Inflammatory macrophage treated with lipopolysaccharide for 4 hours (primary cell): ENCODE results near the gene CALML6.

Source experiments
- DNase-seq: peaks from one replicate; pipeline ENCODE4 v3.0.0-alpha.2; 2020

The CALML6 gene

DNA sequence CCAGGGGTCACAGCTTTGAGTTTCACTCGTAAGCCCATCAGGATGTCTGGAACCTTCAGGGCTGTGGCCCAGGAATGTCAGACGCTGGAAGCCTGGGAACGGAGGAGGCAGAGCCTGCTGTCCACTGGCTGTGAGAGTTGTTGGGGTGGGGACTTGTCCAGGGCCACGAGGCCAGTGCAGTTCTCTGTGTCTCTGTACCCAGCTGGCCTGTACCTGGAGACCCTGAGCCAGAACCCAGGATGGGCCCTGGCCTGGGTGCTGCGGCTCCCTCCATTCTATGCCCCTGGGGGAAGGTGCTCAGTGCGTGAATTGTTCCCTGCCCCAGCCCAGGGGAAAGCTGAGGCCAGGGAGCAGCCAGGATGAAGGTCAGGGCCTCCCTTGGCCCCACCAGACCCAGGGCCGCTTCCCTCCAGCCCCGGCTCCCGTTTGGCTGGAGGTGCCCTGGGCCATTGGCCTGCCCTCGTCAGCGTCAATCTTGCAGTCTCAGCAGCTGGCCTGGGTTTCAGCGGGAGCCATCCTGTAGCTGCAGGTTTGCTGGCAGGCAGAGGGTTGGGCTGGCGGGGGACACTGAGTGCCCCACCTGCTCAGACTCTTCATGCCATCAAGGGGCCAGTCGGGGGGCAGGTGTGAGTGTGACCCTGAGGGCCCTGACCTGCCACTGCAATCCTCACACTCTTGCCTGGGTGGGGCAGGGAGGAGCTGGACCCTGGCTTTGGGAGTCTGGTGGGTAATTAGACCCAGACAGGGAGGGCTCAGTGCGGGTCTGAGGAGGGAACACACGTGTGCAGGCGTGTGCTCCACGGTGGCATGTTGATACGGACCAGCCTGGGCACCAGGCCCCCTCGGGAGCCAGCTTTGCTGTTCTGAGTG, 724 bp upstream of the CALML6 start:
- no peak for DNase-seq

DNA sequence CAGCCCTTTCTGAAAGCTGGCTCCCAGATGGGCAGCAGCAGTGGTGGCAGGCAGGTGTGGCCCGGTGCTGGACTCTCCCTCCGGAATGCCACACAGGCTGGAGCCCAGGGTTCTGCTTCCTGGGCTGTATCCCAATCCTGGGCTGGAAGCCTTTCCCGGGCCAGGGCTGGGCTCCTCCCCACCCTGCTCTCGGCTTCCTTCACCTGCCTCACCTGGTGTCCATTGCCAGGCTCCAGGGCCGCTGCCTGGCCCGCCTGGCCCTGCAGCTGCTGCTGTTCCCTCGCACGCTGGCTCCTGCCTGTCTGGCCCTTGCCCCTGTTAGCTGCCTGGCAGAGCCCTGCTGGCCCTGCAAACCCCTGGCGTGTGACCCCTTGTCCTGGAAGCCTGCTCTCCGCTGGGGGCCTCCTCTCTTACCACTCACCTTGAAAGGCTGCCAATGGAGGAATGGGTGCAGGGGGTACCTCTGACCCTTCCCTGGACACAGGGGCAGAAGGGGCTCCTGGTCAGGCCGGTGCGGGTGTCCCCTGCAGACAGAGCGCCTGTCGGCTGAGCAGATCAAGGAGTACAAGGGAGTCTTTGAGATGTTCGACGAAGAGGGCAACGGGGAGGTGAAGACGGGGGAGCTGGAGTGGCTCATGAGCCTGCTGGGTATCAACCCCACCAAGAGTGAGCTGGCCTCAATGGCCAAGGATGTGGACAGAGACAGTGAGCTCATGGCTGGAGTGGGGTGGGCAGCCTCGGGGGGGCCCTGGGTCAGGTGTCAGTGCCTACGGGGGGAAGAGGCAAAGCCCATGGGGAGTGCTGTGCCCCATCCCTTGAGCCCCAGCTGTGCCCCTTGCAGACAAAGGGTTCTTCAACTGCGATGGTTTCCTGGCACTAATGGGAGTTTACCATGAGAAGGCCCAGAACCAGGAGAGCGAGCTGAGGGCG, 1.1 kb downstream of the CALML6 start:
- DNase-seq = no peak

DNA sequence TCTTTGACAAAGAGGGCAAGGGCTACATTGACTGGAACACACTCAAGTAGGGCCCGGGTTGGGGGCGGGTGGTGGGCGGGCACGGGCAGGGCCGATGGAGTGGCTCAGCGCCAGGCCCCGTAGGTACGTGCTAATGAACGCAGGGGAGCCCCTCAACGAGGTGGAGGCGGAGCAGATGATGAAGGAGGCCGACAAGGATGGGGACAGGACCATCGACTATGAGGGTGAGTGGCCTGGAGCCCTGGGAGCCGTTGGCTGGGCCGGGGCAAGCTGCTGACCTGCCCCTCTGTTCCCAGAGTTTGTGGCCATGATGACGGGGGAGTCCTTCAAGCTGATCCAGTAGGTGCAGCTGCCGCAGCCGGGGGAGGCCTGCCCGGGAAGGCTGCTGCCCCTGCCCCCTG, 1.8 kb downstream of the CALML6 start:
- DNase-seq = no peak

DNA sequence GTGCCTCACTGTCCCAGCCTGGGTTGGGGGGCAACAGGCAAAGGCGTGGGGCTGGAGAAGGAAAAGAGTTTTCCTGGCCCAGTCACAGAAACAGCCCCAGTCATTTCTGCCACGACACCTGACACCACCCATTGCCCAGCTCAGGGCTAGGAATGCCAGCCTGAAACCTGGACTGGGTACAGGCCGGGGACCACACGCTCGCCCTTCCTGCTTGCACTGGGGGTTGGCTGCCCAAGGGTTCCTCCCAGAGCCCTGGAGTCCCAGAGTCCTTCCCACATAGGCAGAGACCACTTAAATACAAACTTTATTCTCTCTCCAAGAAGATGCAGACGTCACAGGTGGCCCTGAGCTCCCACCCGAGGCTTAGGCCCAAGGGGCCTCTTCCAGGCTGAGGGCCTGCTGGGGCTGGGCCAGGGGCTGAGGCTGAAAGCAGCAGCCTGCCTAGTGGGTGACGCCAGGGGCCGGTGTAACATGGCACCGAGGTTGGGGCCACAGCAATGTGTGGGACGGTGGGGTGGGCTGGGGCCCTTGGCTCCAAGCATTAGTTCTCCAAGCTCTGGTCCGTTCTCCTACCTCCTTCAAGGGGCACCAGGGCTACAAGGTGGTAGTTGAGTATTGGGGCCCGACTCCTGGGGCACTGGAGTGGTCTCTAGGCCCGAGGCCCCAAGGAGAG, 2.4 kb downstream of the CALML6 start:
- no peak for DNase-seq

DNA sequence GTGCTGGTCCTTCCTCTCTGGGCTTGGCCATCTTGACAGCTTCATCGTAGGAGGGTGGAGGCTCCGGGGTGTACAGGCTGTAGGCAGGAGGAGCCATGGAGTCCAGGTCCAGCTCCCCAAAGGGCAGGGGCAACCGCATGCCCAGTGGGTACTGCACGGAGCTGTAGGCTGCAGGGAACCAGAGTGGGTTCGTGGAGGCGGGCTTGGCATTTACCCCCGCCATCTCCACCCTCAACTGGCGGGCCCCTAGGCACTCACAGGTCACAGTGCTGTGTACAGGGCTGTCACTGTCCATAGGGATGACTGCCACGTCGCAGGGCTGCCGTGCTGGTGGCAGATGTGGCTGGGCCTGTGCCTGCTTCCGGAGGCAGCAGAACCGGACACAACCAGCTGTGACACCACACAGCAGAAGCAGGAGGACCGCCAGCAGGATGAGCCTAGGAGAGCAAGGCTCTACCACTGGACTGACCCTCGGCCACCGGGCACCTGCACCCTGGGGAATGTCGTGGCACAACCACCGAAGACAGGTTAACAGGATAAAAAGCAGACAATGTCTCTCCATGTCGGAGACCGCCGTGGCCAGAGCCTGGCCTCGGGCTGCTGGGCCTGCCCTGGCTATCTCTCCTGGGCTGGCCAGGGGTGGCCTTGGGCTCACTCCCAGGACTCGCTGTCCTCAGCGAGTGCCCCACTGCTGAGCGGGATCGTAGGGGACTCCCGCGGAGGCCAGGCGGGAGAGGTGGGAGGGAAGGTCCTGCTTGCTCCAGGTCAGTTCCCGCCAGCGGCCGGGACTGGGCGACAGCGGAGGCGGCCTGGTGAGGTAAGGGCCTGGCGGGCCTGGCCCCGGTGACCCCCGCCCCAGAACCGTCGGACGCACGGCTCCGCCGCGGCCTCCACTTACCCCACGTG, 3.2 kb downstream of the CALML6 start:
- no peak for DNase-seq

DNA sequence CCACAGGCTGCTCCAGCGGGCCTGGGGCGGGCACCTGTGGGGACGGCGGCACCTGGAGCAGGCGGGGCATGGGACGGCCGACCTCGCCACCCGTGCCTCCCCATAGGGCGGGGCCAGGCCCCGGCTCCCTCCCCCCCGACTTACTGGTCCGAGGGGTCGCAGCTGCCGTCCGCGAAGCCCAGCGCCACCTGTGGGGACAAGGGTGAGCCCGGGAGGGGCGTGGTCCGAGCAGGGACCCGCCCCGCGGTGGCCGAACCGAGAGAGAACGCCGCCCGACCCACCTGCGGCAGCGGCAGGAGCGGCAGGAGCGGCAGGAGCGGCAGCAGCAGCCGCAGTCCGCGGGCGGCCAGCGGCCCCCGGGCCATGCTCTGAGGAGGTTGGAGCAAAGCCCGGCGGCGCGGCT, 3.8 kb downstream of the CALML6 start, which contains the start of gene TMEM52:
Gene TMEM52, minus strand, starts transcription at position 379 of the 403 bp plus-strand sequence. Its CDS starts 14 bp downstream, at position 365.
- no peak for DNase-seq

DNA sequence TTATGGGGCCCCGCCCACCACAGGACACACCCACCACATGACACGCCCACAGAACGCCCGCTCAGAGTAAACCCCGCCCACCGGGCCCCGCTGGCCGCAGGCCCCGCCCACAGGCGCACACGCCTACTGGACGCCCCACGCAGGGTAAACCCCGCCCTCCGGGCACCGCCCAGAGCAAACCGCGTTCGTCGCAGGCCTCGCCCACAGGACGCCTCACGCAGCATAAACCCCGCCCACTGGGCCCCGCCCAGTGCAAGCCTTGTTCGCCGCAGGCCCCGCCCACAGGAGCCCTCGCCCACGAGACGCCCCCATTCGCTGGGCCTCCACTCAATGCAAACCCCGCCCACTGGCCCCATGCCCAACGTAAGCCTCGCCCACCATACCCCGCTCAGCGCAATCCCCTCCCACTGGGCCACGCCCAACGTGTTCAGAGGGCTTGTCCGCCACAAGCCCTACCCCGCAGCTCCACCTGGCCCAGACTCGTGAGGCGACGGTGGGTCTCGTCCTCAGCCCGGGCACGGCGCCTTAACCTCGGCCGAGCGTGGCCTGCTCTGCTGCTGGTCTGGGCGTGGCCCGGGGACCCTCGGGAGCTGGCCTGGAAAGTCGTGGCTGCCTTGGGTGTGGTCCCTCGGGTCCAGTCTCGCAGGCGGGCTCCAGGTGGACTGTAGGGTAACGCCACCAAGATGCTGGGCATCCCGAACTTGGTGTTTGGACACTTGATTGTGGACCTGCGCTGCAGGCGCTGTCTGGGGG, 4.4 kb downstream of the CALML6 start:
- DNase-seq = peak; percentile 96

DNA sequence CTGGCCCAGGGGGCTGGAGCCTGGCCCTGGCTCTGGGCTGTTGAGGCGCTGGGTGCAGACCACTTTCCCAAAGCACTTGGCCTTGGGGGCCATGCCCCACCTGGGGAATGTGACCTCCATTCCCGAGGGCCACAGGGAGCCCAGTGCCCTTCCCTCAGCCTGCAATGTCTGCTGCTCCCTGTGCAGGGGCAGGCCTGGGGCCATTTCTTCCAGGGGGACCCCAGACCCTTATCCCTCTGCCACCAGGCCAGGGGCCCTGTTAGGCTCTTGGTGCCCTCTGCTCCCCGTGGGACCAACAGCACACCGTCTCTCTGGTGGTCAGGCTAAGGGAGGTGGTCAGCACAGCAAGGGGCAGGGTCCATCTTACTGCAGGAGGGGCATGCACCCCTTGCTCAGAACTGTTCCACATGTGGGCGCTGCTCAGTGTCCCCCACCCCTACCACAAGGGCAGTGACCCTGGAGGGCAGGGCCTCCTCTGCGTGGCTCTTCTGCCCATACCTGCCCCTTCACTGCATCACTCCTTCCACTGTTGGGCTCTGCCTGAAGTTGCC, 5.1 kb downstream of the CALML6 start:
- no peak for DNase-seq

DNA sequence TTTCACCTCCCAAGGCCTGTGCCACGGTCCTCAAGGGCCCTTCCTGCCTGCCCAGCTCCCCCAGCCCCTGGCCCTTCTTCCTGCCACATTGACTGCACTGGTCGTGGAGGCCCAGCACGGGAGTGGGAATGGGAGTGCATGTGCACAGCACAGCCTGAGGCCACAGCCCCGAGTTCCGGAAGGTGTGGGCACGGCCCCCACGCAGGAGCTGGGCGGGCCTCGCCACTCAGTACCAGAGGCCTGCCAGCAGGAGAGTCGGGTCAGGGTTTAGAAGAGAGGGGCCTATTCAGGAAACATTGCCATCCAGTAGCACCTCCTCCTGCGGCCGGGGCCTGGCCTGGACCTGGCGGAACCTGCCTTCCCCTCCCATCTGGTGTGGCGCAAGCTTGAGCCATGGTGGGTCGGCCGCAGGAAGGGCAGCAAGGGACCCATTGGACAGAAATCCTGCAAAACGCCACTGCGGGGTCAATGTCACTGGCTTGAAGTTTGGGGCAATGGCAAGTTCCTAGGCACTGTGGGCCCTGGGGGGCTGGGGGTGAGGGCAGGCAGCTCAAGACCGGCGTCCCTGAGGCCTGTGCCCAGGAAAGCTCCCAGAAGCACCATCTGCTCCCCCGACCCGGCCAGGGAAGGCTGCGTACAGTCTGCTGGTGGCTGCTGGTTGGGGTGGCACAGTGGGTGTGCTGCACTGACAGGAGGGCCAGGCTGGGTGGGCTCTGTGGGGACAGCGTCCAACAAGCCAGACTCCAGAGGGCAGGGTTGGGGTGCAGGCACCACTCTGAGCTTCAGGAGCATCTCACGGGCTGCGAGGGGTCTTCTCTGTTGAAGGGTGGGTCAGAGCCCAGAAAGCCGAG, 5.8 kb downstream of the CALML6 start:
- no peak for DNase-seq

DNA sequence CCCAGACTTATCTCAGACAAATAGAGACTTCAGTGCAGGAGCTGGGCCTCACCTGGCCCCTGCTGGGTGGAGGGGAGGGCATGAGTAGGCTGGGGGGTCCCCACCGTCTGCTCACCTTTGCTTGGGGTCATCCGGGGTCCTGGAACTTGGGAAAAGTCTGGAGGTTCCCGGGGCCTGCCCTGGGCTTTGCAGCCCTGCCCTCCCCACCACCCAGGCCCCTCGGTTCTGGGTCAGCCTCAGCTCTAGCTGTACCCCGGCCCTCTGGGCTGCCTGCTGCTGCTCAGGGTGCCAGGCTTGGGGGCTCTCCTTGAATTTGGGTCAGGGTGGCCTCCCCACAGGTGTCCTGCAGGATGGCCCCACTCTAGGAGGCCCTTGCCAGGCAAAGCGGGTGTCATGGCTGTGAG, 6.4 kb downstream of the CALML6 start:
- DNase-seq = no peak

DNA sequence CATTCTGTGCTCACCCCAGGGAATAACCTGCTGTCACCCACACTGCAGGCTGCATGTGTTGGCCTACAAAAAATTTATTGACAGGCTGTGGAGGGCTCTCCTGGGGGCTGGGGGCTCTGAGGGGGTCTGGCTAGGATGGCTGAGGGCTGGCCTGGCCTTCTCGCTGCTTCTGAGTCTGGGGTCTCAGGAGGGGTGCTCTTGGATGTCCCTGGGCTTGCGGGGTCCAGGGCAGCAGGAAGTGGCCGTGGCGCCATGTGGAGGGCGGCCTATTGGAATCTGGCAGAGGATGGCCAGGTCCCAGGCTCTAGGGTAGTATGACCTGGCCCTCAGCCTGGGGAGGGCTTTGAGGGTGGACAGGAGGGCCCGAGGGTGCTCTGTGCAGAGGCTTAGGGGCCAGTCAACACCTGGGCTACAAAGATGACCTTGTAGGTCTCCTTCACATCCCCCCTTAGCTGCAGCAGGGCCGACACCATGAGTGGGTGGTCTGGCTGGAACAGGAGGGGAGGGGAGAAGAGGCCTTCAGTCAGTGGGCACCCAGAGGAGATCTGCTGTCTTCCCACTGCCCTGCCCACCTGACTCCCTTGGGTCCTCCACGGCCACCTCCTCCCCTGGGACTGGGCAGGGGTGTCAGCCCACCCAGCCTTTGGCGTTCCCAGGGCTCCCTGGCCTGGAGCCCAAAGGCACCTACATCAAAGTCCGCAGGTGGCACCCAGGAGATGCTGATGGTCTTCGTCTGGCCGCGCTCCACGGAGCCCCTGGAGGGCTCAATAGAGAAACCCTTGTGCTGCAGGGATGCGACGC, 7.0 kb downstream of the CALML6 start:
- DNase-seq = no peak

DNA sequence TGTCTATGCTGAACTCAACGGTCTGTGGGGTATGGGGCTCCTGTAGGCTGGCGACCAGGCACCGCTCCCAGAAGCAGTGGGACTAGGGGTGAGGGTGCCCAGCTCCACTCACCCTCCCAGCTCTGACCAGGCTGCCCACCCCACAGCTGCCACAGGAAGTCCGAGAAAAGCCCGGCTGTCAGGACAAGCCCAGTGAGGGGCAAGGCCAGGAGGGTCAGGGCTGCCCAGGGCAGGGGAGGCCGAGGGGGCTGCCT, 7.6 kb downstream of the CALML6 start:
- DNase-seq = no peak

DNA sequence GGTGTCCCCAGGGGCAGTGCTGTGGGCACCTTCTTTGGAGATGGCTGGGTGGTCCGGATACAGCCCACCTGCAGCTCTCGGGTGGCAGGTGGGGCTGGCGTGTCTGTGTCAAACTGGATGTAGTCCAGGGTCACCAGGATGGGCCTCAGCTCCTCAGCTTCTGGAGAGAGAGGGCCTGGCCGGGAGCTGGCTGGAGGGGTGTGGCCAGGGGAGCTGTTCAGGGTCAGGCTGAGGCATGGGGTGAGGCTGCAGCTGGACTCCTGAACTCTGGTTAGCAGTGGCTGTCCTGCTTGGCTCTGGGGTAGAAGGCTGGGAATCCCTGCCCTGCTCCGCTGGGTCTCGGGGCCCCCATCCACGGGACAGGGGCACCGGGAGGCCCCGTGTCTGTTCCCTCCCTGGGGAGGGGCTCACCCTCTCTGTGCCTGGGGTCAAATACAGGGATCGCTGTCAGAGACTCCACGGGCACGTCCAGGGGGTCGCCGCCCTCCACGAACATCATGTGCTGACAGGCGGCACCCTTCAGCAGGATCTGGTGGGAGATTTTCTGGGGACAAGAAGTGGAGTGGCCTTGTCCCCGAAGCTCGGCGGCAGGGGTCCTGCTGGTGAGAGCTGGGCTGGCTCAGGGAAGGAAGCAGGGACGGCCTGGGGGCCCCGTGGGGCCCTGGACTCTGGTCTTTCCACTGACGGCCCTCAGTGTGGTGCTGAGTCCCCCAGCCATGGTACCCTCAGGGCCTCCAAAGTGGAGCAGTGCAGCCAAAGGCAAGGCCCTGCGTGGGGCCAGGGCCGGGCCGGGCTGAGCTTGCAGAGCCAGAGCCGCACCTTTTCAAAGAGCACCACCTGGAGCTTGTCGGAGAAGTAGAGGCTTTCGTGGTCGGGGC, 8.1 kb downstream of the CALML6 start:
- DNase-seq = no peak

DNA sequence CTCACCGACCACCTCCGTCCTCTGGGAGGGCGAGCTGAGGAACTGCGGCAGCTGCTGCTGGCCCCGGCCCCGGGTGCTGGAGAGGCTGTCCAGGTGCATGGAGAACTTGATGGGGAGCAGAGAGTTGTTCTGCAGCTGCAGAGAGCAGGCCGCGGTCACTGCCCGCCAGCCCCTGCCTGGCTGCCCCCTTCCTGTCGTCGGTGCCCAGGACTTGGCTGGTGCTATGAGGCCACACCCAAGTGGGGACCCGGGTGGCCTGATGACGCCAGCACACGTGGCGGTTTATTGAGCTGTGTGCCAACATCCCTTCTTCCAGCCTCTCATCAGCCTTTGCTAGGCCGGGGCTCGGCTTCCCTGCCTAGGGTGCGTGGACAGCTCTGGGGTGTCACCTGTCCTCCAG, 9.3 kb downstream of the CALML6 start:
- no peak for DNase-seq

DNA sequence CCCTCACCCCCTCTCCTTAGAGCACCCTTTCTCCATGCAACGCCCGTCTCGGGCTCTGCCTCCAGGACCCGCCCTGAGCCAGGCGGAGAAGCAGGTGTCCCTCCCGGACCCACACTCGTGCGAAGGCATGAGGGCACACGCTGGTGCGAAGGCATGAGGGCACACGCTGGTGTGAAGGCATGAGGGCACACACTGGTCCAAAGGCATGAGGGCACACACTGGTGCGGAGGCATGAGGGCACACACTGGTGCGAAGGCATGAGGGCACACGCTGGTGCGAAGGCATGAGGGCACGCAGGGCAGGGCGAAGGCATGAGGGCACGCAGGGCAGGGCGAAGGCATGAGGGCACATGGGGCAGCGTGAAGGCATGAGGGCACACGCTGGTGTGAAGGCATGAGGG, 9.8 kb downstream of the CALML6 start:
- no peak for DNase-seq

DNA sequence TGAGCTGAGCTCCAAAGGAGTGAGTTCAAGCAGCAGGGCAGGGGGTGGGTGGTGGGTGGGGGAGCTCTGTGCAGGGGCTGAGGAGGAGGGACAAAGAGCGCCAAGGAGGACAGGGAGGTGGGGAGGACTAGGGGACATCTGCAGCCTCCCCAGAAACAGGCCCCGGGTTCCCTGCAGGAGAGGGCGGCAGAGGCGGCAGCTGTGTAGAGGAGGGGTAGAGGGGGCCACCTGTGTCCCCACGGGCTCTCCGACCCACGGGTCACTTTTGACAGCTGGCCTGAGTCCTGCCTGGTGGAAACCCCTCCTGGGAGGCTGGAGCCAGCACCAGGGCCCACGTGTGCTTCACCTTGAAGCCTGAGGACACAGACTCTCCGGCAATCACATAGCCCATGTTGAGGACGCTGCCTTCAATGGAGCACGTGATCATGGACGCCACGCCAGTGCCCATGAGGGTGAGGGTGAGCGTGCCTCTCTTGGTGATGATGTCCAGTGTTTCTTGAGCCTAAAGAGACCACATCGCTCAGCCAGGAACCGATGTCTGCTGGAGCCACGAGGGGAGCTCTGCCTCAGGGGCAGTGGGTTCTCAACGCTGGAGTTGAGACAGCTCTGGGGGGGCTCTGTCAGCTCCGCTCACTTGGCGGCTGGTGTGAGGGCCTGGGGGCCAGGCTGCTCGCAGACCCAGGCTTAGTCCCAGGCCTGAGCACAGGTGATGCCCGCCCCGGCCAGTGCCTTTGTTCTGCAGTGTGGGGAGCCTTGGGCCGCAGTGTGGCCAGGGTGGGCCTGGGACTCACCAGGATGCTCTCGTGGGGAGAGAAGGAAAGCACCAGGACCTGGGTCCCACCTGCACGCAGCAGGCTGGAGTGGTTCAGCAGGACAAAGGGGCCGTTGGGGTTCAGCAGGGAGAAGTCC, 10.6 kb downstream of the CALML6 start:
- no peak for DNase-seq

DNA sequence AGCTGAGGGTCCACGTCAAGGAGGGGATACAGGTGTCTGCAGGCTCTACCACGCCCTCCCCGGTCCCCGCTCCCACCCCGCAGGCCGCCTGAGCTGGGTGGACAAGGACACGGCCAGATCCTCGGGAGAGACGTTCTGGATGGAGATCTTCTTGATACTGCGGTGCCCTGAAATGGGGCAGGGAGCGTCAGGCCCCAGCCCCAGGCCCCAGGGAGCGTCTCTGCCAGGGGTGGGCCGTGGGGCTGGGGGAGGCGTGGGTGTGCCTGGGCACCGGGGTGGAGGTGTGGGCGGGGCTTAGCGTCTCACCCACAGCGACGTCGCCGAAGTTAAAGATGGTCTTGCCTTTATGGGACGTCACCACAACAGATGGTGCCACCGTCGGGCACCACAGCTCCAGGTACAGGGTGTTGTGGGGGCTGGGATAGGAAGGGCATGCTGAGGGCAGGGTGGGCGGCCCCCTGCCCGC, 11.3 kb downstream of the CALML6 start:
- DNase-seq = no peak
